Kidney epithelial cell (primary cell): ENCODE data around the gene PGLYRP2. TPM values are rescaled to one million over a fixed set of nuclear protein-coding genes. Genes with fewer than 3 reads are reported as not detected.

ENCODE experiments used
- DNase-seq: peaks from one replicate; pipeline ENCODE4 v3.0.0-alpha.2; 2010; ENCODE audit warnings: low read depth
- H3K27me3 ChIP-seq: 2 replicates; pipeline ENCODE4 v1.6.0; 2011; ENCODE audit warnings: low read length; ENCODE audit not compliant: control insufficient read depth, insufficient read depth
- H3K36me3 ChIP-seq: 2 replicates; pipeline ENCODE4 v1.5.1; 2011; ENCODE audit warnings: low read length; ENCODE audit not compliant: control insufficient read depth, insufficient read depth
- H3K4me3 ChIP-seq: 2 replicates; pipeline ENCODE4 v1.5.1; 2011; ENCODE audit warnings: low read depth, mild to moderate bottlenecking, control low read depth, low read length
- total RNA-seq: library from RNA; depleted of rRNA; stranded (reverse); fragments of >200 nt; gene quantifications from 2 replicates; pipeline ENCODE4 v1.2.3, GENCODE V29; 2015
- TF ChIP-seq, protein P1 (sequence below): IDR thresholded peaks from 2 replicates; pipeline ENCODE4 v1.5.1; 2011; ENCODE audit warnings: mild to moderate bottlenecking, moderate library complexity, low read length, control low read depth, inconsistent platforms; ENCODE audit not compliant: insufficient read depth, poor library complexity, severe bottlenecking

The PGLYRP2 gene
- total RNA-seq, 1 donor from 2014 or later = not detected

DNA sequence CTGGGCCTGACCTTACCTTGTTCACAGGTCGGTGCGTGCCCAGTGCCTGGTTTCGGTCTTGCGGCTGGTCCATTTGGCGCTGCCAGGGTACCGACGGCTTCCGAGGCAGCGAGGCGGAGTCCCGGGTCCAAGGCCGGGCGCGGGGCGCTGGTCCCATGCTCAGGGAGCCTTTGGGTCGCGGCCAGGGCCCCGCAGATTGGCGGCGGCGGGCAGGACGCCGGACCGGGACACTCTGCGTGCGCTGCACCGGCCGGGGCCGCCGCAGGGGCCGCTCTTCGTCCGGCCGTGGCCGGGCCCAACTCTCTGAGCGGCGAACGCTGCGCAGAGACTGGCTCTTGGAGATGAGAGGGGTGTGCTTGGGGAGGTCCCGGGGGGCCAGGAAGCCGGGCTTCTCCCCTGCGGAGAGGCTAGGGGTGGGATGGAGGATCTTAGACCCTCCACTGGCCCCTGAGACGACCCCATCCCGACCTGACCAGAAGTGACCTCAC lies 26.2 kb downstream of the PGLYRP2 start:
- Histone ChIP-seq H3K36me3 (no peaks in the 10 kb centered on the region), H3K27me3 (peaks cover 39% of the 10 kb centered on the region), H3K4me3 (peak overlapping the region; percentile 33)
- DNase-seq = no peak
- TF ChIP-seq, protein P1, sequence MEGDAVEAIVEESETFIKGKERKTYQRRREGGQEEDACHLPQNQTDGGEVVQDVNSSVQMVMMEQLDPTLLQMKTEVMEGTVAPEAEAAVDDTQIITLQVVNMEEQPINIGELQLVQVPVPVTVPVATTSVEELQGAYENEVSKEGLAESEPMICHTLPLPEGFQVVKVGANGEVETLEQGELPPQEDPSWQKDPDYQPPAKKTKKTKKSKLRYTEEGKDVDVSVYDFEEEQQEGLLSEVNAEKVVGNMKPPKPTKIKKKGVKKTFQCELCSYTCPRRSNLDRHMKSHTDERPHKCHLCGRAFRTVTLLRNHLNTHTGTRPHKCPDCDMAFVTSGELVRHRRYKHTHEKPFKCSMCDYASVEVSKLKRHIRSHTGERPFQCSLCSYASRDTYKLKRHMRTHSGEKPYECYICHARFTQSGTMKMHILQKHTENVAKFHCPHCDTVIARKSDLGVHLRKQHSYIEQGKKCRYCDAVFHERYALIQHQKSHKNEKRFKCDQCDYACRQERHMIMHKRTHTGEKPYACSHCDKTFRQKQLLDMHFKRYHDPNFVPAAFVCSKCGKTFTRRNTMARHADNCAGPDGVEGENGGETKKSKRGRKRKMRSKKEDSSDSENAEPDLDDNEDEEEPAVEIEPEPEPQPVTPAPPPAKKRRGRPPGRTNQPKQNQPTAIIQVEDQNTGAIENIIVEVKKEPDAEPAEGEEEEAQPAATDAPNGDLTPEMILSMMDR = peak; percentile 19

DNA sequence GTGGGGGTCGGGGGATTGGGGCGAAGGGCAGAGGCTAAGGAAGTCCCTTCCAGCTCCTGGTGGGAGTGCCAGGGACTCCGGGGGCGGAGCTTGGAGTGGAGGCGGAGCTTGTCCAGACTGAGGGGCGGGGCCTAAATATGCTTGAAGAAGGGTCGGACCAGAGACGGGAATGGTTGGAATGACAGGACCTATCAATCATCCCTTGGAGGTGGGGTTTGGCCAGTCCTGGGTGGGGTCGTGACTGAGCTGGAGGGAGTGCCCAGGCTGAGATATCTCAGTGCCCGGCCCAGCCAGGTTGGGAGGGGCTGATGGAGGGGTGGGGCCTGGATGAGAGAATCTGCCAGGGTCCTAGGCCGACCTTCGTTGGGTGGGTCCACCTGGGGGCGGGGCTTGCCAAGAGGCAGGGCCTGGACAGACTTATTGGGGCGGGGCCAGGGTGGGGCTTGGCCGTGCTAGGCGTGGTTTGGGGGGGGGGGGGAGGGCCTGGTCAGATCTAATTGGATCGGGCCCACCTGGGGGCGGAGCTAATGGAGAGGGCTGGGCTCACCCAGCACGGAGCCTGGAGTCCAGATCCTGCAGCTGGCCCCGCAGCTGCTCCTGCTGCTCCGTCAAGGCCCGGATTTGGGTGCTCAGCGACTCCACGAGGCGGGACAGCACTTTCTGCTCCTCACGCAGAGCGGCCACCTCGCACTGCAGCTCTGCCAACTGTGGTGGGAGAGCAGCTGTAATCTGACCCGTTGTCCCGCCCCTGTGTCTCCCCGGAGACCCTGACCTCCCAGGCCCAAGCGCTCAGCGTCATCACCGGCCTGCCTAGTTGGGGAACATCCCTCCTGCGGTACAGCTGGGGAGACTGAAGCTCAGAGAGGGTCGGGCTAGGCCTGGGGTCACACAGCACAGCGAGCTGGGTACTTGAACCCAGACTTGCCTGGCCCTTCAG lies 26.9 kb downstream of the PGLYRP2 start:
- H3K27me3 ChIP-seq = peaks cover 33% of the 10 kb centered on the region
- H3K36me3 ChIP-seq = no peaks in the 10 kb centered on the region
- peak; percentile 63 for DNase-seq
- H3K4me3 ChIP-seq = peak overlapping the region; percentile 33
- TF ChIP-seq, protein P1 = no peak

- H3K4me3 ChIP-seq = no peak overlapping the region
- TF ChIP-seq, protein P1 = no peak
- no peaks in the 10 kb centered on the region for H3K36me3 ChIP-seq
- peaks cover 15% of the 10 kb centered on the region for H3K27me3 ChIP-seq
- DNase-seq = no peak
Measured at GRCh38 chr19:15450528-15450890, 28.8 kb downstream of the PGLYRP2 start.

DNA sequence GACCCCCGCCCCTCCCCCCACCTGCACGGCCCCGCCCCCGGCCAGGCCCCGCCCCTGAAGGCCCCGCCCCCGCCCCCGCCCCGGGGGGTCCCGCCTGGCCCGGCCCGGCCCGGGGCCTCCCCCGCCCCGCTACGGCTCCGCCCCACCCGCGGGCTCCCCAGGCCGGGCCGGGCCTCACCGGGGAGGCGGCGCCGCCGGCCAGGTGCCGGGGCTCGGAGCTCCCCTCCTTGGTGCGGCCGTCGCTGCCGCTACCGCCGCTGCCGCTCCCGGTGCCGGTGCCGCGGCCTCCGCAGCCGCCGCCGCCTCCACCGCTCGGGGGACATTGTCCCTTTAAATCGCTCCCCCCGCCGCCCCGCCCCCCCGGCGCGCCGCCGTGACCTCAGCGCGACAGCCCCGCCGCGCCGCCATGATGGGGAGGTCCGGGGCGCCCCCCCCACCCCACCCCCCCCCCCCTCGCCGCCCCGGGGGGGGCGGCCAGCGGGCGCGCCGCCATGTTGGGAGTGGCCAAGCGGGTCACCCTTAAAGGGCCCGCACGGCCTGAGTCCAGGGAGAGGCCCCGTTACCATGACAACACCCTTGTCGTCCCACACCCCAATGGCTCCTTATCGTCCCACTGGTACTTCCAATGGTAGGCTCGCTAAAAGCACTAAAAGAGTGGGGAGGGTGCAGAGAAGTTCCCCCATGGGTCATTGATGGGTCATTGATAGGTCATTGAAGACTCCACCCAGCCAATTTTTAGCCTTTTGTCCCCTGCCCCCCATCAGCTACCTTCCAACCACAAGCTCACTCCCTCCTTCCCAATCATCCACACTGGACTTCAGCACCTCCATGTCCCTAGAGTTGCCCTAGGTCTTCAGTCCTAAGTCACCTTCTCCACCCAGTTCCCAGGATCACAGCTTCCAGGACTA lies 29.4 kb downstream of the PGLYRP2 start, which contains the start of gene WIZ:
Gene WIZ, minus strand, starts transcription at position 337 of the 908 bp plus-strand sequence. CDS start 1,649 bp downstream, outside the sequence.
- no peaks in the 10 kb centered on the region for H3K36me3 ChIP-seq
- no peak for DNase-seq

DNA sequence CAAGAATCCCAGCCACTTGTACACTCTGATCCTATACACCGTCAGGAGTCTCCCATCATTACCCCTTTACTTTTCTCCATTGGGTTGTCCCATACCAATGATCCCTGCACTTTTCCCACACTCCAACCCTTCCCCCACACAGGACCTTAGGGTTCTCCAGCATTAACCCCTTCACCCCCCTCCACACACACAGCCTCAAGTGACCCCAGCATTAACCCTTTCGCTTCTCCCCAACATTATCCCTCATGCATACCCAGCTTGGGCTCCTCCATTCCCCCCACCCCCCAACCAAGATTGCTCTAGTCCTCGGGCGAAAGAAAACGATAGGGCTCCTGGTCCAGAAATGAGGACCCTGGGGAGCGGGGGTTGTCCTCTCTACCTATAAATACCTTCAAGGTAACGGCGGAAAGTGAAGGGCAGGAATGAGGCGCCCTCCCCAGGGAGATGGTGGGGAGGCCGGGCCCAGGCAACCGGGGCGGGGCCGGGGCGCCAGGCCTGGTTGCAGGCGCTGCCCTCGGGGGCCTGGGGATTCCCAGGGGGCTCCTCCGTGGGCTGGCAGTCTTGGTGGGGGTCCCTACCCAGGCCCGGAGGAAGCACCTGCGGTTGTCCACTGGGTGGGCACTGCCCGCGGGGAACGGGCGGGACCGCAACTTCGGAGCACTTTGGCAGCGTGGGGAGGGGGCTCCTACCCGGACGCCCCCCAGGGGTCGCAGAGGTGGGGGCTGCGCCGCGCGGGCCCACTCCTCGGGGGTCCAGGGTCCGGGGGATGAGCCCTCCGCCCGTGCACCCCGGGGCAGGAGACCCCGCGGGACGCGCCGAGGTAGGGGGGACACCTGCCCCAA lies 30.3 kb downstream of the PGLYRP2 start:
- TF ChIP-seq, protein P1 = no peak
- Histone ChIP-seq H3K36me3 (no peaks in the 10 kb centered on the region), H3K27me3 (peaks cover 8% of the 10 kb centered on the region), H3K4me3 (peak overlapping the region; percentile 73)
- DNase-seq = no peak

More for the DNA sequence above, 29.4 kb downstream of the PGLYRP2 start, which contains the start of gene WIZ:
- Histone ChIP-seq H3K27me3 (peaks cover 12% of the 10 kb centered on the region), H3K4me3 (peak within 1 kb of the TSS; percentile 73)
- TF ChIP-seq, protein P1 = no peak
